T-helper 2 cell treated with Interferon-gamma antibody and Interleukin-4, amounts not matched to agents 100 ng/mL and 5 ng/mL, for 36 hours (primary cell): Measurements from ENCODE around the gene KAT6B. TPM values are rescaled to one million over a fixed set of nuclear protein-coding genes. Genes with fewer than 3 reads are reported as not detected.

Source experiments
- intact Hi-C: fragments of 100-400 bp; cut with micrococcal nuclease; formaldehyde crosslinking; loops from one replicate; pipeline ENCODE4 v1.15.1; 2023
- total RNA-seq: library from RNA; stranded (reverse); gene quantifications from 2 replicates; pipeline ENCODE4 v1.2.3, GENCODE V29; 2022

Gene KAT6B
- total RNA-seq, 1 donor from 2014 or later, result 29.9 TPM

DNA sequence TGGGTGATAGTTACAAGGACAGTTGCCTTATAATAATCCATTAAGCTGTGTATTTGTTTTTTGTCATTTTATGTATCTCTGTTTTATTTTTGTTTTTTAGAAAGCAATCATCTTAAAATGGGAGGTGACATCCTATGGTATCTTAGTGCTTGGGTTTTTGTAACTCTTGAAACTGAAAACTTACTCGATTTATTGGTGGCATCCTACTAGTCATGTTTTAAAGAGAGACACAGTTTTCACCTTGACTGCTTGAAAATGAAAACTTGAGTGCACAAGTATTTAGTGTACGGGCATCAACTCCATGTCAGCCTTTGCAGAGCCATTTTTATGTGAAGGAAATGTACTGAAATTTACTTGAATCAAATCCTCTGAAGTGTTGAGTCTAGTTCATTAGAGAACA is 181.2 kb downstream of the KAT6B start:
- intact Hi-C loops, result no loop called here

DNA sequence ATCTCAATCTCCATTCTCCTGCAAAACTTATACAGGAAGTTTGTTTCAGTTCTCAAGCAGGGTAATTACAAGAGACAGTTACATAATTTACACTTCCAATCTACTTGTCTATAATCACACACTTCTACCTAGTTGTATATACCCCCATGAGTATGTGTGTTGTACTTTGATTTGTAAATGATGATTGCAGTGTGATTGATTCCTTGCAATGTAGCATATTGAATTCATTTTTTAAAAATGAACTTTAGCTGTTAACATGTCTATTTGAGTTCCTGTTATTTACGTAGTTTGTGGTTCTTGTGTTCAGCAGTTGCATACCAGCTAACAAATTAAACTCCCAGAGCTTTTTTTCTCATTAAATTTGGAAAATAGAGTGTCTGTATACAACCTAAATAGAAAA is 182.6 kb downstream of the KAT6B start:
- intact Hi-C loops, result no loop called here

DNA sequence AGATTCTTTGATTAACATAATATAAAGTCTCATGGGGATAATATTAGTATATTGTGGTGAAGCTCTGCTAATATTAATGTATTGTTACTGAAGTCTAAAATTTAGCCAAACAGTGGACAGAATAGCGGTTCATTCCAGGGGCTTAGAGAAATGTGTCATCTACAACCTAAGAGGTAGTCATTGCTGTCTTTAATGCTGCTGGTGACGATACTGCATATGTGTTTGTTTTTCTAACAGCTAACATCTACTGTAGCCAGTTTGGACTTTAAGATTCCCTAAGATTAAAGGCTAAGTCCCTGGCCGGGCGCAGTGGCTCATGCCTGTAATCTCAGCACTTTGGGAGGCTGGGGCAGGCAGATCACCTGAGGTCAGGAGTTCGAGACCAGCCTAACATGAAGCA is 183.0 kb downstream of the KAT6B start:
- intact Hi-C loops, result no loop called here

DNA sequence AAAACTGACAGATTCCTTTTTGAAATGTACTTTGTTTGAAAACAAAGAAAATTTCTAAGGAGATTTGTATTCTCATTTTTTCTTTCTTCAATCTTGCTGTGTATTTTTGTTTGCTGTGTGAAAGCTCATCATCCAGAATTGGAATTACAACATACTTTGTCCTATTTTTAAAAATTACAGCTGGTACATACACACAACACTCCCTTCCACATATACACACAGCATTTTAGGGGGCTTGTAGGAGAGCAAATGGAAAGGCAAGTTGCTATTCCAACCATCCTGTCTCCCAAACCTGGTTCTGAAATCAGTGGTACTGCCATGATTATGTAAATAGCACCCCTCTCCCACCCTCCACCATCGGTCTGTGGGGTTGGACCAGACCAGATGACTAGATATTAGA is 184.0 kb downstream of the KAT6B start:
- intact Hi-C loops, result no loop called here

DNA sequence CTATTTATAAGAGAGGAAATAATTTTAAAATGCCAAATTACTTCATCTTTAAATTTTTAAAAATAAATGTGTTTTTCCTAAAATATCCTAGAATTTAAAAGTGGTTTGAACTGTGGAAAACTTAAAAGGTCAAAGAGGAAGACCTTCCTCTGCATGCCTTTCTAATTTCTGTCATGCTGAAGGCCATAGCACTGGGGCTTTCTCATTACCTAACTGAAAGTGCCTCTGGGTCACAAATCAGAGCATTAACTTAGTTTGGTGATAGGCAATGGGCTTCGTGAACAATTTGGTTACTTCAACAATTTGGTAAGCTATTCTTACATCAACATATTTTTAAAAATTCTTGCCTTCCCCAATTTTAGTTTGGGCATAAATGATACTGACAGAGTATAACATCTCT is 184.8 kb downstream of the KAT6B start:
- intact Hi-C loops, result no loop called here

DNA sequence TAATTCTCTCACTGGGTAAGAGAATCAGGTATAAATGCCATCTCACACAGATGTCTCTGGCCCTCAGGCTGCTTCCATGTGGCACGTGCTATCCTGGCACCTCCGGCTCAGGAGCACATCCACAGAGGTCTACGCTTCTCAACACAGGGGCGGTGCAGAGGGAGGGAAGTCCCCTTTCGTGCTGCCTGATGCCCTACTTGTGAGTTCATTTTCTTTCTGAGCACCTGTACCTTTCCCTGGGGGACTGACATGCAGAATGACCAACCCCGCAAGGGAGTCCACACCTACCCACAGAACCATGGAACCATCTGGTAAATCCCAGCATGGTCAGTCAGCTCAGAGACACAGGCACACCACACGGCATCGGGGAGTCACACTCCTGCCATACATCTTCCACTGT is 186.1 kb downstream of the KAT6B start:
- intact Hi-C loops, result no loop called here

DNA sequence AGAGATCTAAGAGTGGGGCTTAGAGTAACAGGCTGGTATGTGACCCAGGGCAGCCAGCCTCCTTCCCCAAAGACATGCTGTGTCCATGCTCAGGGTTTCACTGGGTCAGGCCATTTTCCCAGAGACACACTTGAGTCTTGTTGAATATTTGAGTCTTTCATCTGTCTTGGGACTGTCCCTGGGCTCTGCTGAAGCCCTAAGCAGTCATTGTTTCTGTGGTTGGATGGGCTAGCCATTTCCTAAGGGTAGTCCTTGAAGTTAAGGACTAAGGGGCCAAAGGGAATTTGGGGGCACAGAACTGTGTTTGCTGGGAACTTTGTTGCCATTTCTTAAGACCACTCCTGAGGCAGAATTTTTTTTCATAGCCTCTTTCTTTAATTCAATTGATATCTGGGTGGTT is 186.6 kb downstream of the KAT6B start:
- intact Hi-C loops, result no loop called here

DNA sequence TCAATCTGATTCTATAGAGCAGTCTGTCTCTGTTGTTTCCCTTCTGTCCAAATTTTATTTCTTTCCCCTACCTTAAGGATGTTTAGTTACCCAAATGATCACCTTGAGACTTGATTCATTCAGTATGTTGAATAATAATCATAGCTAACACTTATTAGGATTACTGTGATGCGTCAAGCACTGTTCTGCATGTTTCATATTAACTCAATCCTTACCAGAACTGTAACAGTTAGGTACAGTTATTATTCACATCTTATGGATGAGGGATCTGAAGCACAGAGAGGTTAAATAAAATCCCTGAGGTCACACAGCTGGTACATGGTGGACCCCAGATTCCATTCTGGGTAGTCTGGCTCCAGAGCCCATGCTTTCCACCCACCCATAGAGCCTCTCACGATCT is 187.1 kb downstream of the KAT6B start:
- intact Hi-C loops, result no loop called here

DNA sequence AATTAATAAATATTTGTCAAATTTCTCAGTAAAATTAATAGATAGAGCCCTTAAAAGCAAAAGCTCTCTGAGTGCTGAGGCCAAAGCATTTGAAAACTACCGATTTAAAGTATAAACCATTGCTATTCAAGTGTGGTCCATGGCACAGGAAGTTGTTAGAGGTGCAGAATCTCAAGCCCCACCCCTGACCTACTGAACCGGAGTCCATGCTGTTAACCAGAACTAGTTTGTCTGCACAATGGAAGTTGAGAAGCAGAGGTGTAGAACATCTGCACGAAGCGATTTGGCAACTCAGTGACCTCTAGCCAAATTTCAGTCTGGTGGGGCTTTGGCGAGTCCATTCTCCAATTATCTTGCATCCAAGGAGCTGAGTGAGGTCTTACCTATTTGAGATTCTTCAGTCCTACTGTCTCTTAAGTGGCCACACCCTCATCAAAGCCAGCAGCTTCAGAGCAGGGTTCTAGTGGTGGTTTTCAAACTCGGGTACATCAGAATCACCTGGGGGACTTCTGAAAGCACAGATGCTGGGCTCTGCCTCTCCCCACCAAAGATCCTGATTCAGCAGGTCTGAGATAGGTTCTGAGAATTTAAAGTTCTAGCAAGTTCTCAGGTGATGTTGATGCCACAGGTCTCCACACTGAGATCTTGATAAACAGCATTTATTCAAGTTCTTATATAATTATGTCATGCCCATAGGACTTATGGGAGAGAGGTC is 188.3 kb downstream of the KAT6B start:
- intact Hi-C loops, result loop anchor here (5.0 kb wide), 1 partner anchor 37 kb away; no protein-coding TSS in a partner anchor

DNA sequence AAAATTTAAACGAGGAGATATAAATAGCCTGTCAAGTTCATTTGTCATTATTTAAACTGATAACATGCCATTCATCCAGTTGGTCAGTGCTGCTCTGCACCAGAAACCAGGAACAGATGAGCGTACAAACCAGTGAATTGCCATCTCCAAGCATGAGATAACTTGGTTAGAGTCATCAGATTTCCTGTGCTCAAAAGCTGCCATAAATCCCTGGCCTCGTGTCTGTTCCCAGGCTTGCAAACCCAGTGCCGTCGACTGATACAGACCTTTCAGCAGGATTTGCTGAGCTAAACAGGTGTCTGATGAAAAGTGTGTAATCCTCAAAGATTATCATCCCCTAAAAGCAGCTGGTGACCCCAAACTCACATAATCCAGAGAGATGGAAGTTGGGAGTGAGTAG is 189.0 kb downstream of the KAT6B start:
- intact Hi-C loops, result loop anchor here (5.0 kb wide), 1 partner anchor 38 kb away; no protein-coding TSS in a partner anchor

DNA sequence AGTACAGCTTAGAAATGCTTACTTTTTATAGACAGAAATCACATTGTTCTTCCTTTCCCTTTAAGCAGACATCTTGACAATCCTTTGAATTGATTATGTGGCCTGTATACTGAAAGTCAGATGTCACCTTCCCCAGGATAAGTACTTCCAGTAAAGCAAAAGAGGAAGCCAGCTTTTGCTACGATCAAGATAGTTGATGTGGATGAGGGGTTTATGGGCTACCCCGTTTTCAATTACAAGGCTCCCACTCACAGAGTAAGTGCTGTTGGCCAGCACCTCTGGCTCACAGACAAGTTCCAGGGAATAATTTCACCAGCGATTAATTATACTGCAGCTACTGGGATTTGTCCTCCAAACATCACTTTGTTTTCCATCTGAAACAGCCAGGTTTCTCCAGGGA is 189.9 kb downstream of the KAT6B start:
- intact Hi-C loops, result loop anchor here (5.0 kb wide), 1 partner anchor 39 kb away; no protein-coding TSS in a partner anchor

DNA sequence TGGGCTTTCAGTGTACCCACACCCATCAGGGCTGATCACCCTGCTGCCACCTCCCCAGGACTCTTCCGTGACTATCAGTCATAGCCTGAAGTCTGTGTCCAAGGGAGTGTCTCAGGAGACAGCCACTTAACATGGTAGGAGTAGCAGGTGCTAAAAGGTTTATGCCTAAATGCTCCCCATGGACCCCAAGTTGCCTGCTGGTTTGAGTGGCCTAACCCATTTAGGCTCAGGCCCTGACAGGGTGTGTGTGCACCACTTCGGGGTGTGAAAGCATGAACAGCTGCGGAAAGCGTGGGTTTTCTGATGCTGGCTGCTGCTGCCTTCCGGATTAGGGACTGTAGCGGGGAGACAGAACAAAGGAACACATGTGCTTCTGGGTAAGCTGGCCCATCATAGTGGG is 191.9 kb downstream of the KAT6B start:
- intact Hi-C loops, result loop anchor here (5.0 kb wide), 1 partner anchor 41 kb away; no protein-coding TSS in a partner anchor

DNA sequence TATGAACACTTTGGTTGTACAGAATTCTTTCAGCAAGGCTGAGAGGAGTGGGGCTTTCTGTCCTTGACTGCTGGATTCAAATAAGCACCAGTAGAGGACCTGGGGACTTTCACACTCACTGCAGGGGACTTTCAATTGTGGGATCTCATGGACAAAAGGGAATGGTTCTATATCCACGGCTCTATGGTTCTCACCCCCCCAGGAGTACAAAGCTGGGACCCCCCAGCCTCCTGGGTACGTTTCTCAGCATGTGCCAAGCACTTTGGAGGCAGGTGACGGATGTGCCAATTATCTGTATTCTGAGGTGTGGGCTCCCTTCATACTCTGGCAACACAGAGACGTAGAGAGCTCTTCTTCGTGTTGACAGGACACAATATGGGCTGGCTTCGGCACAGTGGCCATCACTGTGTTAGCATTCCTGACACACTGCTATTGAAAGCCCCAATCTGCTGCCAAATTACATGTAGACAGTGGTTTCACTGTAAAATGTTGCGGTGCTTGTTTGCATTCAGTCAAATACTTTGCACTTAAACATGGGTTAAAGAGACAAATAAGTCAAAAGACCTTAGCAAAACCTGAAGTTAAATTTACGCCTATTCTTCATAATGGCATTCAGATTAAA is 192.4 kb downstream of the KAT6B start:
- intact Hi-C loops, result loop anchor here (1.0 to 5.0 kb wide), 2 partner anchors 41 to 279 kb away; no protein-coding TSS in a partner anchor

DNA sequence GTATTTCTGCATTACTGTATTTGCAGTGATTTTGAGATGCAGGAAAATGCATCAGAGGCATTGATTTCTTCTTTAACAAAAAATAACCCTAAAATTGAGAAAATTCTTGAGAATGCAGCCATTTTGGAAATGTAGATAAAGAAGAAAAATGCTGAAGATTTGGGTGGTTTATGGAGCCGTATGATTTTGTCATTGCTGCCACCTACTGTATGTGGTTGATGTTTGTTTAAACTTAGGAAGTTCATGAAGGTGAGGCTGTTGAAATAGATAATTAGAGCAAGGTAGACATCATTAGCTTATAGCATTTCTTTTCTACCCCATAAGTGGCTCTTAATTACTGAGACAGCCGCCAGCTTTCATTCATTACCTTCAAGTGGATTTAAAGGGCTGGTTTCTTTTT is 193.0 kb downstream of the KAT6B start:
- intact Hi-C loops, result loop anchor here (1.0 to 5.0 kb wide), 2 partner anchors 42 to 280 kb away; no protein-coding TSS in a partner anchor

DNA sequence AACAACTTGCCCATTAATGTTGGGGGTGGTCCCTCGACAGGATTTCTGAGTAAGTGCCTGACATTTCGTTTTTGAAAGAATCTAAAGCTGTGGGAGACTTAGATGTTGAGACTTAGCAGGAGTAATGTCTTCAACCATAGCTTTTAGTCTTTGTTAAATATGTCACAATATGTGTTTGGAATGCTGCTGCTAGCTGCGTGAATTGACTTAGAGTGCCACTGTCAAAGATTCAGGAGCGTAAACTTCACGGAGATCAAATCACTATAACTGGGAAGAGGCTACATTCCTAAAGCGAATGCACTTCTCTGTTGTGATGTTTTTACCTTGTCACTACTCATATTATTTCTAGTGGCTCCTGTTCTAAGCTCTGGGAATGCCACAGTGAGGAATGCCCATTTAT is 193.8 kb downstream of the KAT6B start:
- intact Hi-C loops, result loop anchor here (5.0 to 10.0 kb wide), 3 partner anchors 82 to 435 kb away; partner anchors contain the start of gene KAT6B

DNA sequence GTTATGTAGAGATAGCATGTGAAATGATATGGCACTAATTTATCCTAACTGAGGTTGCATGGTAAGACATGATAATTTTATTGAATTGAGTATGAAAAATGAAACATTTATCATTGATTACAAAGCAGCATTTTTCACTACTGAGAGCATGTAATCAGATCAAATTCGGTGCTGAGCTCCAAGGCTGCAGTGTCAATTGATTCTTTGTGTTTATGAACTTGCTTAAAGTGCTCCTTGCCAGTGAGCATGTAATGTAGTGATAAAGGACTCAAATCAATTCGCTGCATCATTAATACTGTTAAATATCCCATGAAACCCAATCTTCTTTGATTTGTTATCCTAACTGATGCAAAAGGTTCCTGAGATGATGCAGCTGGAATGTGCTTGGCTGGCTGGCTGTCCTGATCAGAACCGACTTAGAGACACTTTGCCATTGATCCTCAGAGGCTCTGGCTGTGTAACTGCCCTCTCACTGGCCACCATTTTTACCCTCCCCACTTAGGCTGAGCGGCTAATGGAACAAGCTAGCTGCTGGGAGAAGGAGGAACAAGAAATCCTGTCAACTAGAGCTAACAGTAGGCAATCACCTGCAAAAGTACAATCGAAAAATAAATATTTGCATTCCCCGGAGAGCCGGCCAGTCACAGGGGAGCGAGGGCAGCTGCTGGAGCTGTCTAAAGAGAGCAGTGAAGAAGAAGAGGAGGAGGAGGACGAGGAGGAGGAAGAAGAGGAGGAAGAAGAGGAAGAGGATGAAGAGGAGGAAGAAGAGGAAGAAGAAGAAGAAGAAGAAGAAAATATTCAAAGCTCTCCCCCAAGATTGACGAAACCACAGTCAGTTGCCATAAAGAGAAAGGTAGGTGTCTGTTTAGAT is 195.2 kb downstream of the KAT6B start:
- intact Hi-C loops, result loop anchor here (1.0 to 10.0 kb wide), 5 partner anchors 81 to 755 kb away; partner anchors contain the start of gene KAT6B

DNA sequence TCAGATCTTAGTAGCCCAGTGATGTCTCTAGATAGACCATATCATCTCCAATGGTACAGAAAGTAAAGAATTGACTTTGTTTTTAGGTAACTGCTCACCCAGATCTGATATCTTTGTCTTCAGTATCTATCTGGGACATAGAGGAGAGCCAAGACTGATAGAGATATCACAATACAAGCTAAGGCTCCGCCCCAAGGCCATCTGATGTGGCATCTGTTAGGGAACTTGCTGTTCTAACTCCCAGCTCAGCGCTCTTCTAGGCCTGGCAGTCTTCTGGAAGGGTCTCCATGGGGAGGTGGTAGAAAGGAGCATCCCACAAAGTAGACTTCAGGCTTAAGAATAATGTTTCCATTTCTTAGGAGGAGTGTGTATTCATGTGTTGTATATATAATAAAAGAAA is 196.7 kb downstream of the KAT6B start:
- intact Hi-C loops, result loop anchor here (2.0 to 10.0 kb wide), 4 partner anchors 79 to 602 kb away; partner anchors contain the start of gene KAT6B

DNA sequence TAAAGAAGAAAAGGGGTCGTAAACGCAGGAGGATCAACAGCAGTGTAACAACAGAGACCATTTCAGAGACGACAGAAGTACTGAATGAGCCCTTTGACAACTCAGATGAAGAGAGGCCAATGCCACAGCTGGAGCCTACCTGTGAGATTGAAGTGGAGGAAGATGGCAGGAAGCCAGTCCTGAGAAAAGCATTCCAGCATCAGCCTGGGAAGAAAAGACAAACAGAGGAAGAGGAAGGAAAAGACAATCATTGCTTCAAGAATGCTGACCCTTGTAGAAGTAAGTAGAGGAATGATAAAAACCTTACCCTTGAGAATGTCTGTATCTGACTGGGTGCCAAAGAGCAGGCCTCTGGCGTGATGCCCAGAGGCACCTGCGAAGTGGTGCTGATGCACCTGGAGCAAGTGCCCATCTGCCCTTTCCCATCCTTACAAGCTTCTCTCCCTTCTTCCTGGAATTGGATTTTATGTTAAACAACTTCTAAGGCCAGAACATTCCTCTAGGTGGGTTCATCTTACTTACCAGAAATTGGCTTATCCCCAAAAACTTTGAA is 198.6 kb downstream of the KAT6B start:
- intact Hi-C loops, result loop anchor here (5.0 to 10.0 kb wide), 3 partner anchors 77 to 440 kb away; partner anchors contain the start of gene KAT6B

DNA sequence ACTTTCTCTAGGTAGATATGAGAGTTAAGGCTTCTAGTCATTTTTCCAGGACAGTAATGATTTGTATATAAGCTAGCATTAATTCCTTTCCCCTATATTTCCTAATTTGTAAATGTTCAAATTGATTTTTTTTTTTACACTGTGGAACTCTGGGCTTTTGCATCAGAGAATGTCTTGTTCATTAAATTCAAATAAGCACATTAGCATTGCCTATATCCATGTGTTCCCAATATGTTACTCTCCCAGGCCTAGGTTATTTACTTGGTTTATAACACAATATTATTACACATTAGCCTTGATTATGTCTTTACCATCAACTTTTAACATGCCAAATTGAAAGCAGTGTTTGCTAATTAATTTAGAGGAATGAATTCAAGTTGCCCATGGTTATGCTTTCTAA is 201.6 kb downstream of the KAT6B start:
- intact Hi-C loops, result loop anchor here (10.0 kb wide), 1 partner anchor 443 kb away; no protein-coding TSS in a partner anchor

DNA sequence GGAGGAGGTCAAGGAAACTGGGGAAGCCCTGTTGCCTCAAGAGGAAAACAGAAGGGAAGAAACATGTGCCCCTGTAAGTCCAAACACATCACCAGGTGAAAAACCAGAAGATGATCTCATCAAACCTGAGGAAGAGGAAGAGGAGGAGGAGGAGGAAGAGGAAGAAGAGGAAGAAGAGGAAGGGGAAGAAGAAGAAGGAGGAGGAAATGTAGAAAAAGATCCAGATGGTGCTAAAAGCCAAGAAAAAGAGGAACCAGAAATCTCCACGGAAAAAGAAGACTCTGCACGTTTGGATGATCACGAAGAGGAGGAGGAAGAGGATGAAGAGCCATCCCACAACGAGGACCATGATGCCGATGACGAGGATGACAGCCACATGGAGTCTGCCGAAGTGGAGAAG is 202.3 kb downstream of the KAT6B start:
- intact Hi-C loops, result loop anchor here (10.0 kb wide), 1 partner anchor 444 kb away; no protein-coding TSS in a partner anchor

DNA sequence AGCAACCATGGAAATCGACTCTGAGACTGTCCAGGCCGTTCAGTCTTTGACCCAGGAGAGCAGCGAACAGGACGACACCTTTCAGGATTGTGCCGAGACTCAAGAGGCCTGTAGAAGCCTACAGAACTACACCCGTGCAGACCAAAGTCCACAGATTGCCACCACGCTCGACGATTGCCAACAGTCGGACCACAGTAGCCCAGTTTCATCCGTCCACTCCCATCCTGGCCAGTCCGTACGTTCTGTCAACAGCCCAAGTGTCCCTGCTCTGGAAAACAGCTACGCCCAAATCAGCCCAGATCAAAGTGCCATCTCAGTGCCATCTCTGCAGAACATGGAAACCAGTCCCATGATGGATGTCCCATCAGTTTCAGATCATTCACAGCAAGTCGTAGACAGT is 203.0 kb downstream of the KAT6B start:
- intact Hi-C loops, result loop anchor here (10.0 kb wide), 1 partner anchor 445 kb away; no protein-coding TSS in a partner anchor
